Measurements from ENCODE around the gene PPP1R3C. TPM values are rescaled to one million over a fixed set of nuclear protein-coding genes. Genes with fewer than 3 reads are reported as not detected.

The PPP1R3C gene
- polyA plus RNA-seq (2012; ENCODE audit: insufficient read depth, insufficient read length), result not detected

- DNase-seq (ENCODE audit: low read depth, low spot score), result no peak
Observed at GRCh38 chr10:91632671-91633550, at the start of gene PPP1R3C. TSS of gene PPP1R3C (minus strand) at chr10:91633071. CDS start at chr10:91632969, 102 bp downstream.

DNA sequence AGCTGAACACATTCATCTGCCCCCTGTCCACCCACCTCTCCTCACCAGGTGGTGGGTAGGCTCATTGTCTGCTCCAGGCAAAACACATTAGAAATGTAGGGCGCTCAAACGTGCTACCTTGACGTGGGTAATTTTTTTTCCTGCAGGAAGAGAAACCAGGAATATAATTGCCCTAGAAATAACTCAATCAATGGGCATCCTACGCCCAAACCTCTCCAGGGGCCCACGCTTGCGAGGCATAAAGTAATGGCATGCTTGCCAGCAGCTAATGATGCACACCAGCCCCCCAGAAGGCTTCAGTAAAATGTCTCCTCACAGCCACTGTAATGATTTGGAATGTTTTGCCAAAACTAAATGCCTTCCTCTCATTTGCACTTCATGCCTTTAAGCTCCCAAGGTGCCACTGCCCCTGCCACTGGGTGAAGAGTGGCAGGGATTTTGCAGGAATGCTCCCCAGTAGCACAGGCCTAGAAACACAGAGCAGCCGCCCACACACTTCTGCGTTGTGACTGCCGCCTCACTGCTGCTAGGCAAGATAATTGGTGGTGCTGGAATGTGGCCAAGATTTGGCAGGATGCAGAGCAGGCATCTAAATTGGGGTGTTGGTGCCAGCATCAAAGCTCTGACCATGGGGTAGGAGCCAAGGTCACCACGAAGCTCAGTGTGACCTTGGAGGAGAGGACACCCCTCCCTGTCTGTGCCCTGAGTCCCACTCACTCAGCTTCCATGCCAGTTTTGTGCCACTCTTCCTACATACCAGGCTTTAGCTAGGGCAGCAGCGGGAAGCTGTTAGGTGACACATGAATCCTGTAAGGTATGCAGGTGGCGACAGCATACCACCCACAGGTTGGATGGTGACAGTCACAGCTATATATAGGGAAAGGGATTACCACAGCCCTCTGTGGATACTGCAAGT, 48.7 kb upstream of the PPP1R3C start:
- no peak overlapping the region for H3K4me3 ChIP-seq (ENCODE audit: low read length)
- no peak for DNase-seq (ENCODE audit: low read depth, low spot score)

More at GRCh38 chr10:91632671-91633550, at the start of gene PPP1R3C:
- H3K4me3 ChIP-seq (ENCODE audit: low read length), result no peak within 1 kb of the TSS

GRCh38 chr10:91680487-91680886, 47.6 kb upstream of the PPP1R3C start:
- no peak for DNase-seq (ENCODE audit: low read depth, low spot score)

GRCh38 chr10:91679296-91679695, 46.4 kb upstream of the PPP1R3C start:
- no peak overlapping the region for H3K4me3 ChIP-seq (ENCODE audit: low read length)
- DNase-seq (ENCODE audit: low read depth, low spot score), result no peak

More at GRCh38 chr10:91680487-91680886, 47.6 kb upstream of the PPP1R3C start:
- no peak overlapping the region for H3K4me3 ChIP-seq (ENCODE audit: low read length)

DNA sequence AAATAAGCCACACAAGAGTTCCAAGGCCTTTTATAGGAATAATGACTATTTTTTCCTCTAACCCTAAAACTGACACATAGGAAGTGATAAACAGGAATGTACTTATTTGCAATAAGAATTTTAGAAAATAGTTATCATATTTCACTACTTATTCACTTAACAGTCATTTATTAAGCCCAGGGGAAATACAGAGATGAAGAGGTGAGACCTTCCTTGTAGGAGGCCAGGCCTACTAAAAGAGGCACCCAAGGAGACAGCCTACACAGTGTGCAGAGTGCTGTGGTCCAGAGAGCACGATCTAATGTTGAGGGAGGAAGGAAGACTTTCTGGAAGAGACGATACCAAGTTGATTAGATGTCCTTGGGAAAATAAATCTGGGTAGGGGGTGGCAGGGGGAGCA, 45.0 kb upstream of the PPP1R3C start:
- H3K4me3 ChIP-seq (ENCODE audit: low read length), result no peak overlapping the region
- no peak for DNase-seq (ENCODE audit: low read depth, low spot score)

DNA sequence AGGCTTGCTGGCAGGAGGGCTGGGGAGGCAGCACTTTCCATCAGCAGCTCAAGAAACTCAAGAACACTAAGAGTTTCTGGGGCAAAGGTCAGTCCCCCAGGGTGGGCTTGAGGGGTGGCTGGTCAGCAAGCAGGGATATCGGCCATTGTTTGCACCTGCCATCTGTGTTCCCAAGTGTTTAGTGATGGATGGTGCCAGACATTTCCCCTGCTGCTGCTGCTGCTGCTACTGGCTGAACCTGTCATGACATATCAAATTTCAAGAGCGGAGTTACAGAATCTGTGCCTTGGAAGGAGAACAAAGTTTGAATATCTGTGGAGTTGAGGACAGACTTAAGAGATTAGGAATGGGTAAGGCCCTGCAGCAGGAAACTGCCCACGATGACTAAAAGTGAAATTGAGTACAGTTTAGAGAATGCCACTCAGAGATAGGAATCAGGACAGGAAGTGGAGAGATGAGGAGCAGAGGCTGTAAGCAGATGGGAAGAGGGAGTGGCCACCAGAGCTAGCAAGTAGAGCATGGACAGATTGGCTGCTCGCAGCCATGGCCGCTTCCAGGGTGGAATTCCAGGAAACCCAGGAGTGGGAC, 39.2 kb upstream of the PPP1R3C start:
- DNase-seq (ENCODE audit: low read depth, low spot score), result peak; percentile 20

GRCh38 chr10:91668913-91669312, 36.0 kb upstream of the PPP1R3C start:
- no peak overlapping the region for H3K4me3 ChIP-seq (ENCODE audit: low read length)
- DNase-seq (ENCODE audit: low read depth, low spot score), result no peak

More for the DNA sequence above, 39.2 kb upstream of the PPP1R3C start:
- no peak overlapping the region for H3K4me3 ChIP-seq (ENCODE audit: low read length)

- H3K4me3 ChIP-seq (ENCODE audit: low read length), result no peak overlapping the region
- DNase-seq (ENCODE audit: low read depth, low spot score), result no peak
Observed at GRCh38 chr10:91665842-91666241, 33.0 kb upstream of the PPP1R3C start.

- no peak overlapping the region for H3K4me3 ChIP-seq (ENCODE audit: low read length)
- no peak for DNase-seq (ENCODE audit: low read depth, low spot score)
Observed at GRCh38 chr10:91664426-91664825, 31.6 kb upstream of the PPP1R3C start.

- H3K4me3 ChIP-seq (ENCODE audit: low read length), result no peak overlapping the region
- no peak for DNase-seq (ENCODE audit: low read depth, low spot score)
Observed at GRCh38 chr10:91662993-91663392, 30.1 kb upstream of the PPP1R3C start.

DNA sequence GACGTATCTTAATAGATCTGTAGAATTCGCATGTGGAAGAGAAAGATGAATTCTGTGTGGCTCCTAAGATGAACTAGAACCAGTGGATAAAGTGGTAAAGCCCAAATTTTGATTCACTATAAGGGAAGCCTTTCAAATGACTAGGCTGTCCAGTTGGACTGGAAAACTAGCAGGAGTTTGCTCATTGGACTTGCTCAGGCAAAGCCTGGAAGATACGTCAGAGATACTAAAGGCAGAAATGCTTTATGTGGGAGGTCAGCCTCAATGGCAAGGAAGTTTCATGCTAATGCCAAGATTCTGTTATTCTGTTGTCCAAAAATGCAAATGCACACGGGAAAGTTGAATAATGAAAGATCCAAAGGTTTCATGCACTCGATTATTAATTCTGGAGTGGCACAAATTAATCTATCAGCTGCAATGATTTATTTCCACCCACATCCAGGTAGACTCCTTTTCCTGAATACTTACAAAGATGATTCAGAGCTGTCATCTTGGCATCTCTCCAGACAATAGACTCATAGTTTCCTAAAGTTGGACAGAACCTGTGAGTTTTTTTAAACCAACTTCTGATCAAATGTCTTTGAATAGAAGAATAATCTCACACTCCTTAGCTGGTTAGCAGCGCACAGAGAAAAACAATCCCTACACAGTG, 20.5 kb upstream of the PPP1R3C start:
- H3K4me3 ChIP-seq (ENCODE audit: low read length), result no peak overlapping the region
- no peak for DNase-seq (ENCODE audit: low read depth, low spot score)

GRCh38 chr10:91652364-91652763, 19.5 kb upstream of the PPP1R3C start:
- H3K4me3 ChIP-seq (ENCODE audit: low read length), result no peak overlapping the region
- no peak for DNase-seq (ENCODE audit: low read depth, low spot score)

DNA sequence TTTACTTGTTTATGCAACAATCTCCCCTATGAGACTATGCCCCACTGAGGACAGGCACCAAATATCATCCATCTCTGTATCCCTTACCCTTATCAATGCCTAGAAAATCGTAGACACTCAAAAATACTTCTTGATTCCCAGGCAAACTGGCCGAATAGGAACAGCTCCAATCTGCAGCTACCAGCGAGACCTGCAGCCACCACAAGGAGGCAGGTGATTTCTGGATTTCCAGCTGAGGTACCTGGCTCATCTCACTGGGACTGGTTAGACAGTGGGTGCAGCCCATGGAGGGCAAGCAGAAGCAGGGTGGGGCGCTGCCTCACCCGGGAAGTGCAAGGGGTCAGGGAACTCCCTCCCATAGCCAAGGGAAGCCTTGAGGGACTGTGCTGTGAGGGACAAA, 10.8 kb upstream of the PPP1R3C start:
- no peak overlapping the region for H3K4me3 ChIP-seq (ENCODE audit: low read length)
- no peak for DNase-seq (ENCODE audit: low read depth, low spot score)

DNA sequence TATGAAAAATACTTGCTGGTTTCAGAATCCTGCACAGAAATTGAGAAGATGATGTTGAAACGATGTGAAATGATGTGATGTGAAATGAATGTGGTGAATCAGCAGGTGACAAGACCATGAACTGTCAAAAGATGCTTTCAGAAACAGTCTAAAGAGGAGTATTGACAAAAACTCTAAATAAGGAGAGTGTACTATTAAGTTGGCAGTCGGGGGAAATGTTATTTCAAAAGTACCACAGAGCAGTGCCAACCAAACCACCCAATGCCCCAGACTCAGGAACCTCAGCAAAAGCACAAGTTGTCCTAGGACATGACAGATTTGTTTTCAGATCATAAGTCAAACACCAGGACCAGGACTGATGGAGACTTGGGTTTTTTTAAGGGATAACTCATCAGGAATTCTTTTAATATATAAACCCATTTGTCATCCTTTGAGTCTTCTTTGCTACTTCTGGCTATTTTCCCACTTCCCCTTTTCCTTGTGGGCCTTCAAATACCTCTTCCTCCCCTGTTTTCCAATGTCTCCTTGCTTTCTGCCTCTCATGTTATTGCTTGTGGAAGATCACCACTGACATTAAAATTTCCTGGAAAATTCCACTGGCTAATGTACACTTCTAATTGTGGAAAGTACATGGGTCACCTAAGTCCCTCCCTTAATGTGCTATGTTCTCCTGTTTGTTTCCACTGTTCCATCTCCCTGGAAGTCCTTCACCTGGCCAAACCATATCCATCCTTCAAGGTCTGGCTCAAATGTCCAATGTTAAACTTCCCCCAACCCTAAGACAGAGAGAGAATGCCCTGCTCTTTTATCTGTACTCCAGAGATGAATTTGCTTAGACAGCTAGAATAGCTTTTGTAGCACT, 10.2 kb upstream of the PPP1R3C start:
- H3K4me3 ChIP-seq (ENCODE audit: low read length), result no peak overlapping the region
- DNase-seq (ENCODE audit: low read depth, low spot score), result no peak

GRCh38 chr10:91636892-91637291, 4.0 kb upstream of the PPP1R3C start:
- no peak overlapping the region for H3K4me3 ChIP-seq (ENCODE audit: low read length)
- no peak for DNase-seq (ENCODE audit: low read depth, low spot score)

GRCh38 chr10:91635401-91636400, 2.8 kb upstream of the PPP1R3C start:
- H3K4me3 ChIP-seq (ENCODE audit: low read length), result no peak overlapping the region
- peak; percentile 63 for DNase-seq (ENCODE audit: low read depth, low spot score)

DNA sequence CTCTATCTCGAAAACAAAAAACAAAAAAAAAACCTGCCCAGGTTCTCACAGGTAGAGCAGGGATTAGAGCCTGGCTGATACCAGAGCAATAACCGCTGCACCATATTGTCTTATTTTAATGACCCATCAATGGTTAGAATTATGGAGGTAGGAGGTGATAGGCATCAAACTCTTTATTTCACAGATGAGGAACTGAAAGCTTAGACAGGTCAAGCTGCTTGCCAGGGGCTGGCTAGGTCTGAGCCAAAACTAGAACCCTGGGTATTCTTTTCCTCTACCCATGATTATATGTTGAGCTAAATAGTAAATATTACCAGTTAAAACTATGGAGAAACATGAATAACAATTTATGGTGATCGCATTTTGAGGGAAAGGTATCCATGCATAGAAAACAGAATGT, 2.0 kb upstream of the PPP1R3C start:
- no peak overlapping the region for H3K4me3 ChIP-seq (ENCODE audit: low read length)
- DNase-seq (ENCODE audit: low read depth, low spot score), result no peak
